Fibroblast of skin of back (primary cell): ENCODE results near the gene LTBP1.

Source experiments
- DNase-seq: peaks from one replicate; pipeline ENCODE4 v3.0.0-alpha.2; 2013

The LTBP1 gene

GRCh38 chr2:33207151-33207740, 260.5 kb downstream of the LTBP1 start:
- DNase-seq: no peak

GRCh38 chr2:33208400-33208799, 261.6 kb downstream of the LTBP1 start:
- DNase-seq: no peak

GRCh38 chr2:33209976-33210375, 263.2 kb downstream of the LTBP1 start:
- peak; percentile 65 for DNase-seq

GRCh38 chr2:33210626-33211025, 263.9 kb downstream of the LTBP1 start:
- peak; percentile 98 for DNase-seq

GRCh38 chr2:33212151-33212550, 265.4 kb downstream of the LTBP1 start:
- DNase-seq: peak; percentile 95

GRCh38 chr2:33213244-33213643, 266.5 kb downstream of the LTBP1 start:
- peak; percentile 59 for DNase-seq

- DNase-seq: peak; percentile 57
Measured at GRCh38 chr2:33213648-33214047, 266.9 kb downstream of the LTBP1 start.

- DNase-seq: peak; percentile 70
Measured at GRCh38 chr2:33214436-33214835, 267.7 kb downstream of the LTBP1 start.

- DNase-seq: no peak
Measured at GRCh38 chr2:33214857-33215256, 268.1 kb downstream of the LTBP1 start.

GRCh38 chr2:33215299-33215698, 268.5 kb downstream of the LTBP1 start:
- peak; percentile 96 for DNase-seq

- no peak for DNase-seq
Measured at GRCh38 chr2:33215983-33216382, 269.2 kb downstream of the LTBP1 start.

- DNase-seq: peak; percentile 76
Measured at GRCh38 chr2:33216508-33217182, 269.9 kb downstream of the LTBP1 start.

GRCh38 chr2:33217406-33217805, 270.7 kb downstream of the LTBP1 start:
- no peak for DNase-seq

- no peak for DNase-seq
Measured at GRCh38 chr2:33219114-33219513, 272.4 kb downstream of the LTBP1 start.

- DNase-seq: peak; percentile 75
Measured at GRCh38 chr2:33219850-33220275, 273.1 kb downstream of the LTBP1 start.

GRCh38 chr2:33220533-33220932, 273.8 kb downstream of the LTBP1 start:
- DNase-seq: no peak

GRCh38 chr2:33221046-33221784, 274.5 kb downstream of the LTBP1 start:
- no peak for DNase-seq

GRCh38 chr2:33222309-33222708, 275.6 kb downstream of the LTBP1 start:
- no peak for DNase-seq

GRCh38 chr2:33223856-33224255, 277.1 kb downstream of the LTBP1 start:
- DNase-seq: peak; percentile 96

GRCh38 chr2:33225350-33225749, 278.6 kb downstream of the LTBP1 start:
- DNase-seq: no peak

GRCh38 chr2:33226546-33226945, 279.8 kb downstream of the LTBP1 start:
- DNase-seq: no peak

GRCh38 chr2:33229646-33230045, 282.9 kb downstream of the LTBP1 start:
- DNase-seq: no peak

GRCh38 chr2:33230195-33230594, 283.4 kb downstream of the LTBP1 start:
- DNase-seq: no peak

GRCh38 chr2:33230842-33231241, 284.1 kb downstream of the LTBP1 start:
- DNase-seq: peak; percentile 74
